H4 (cell line): ENCODE measurements around the gene BOD1L1. TPM values are rescaled to one million over a fixed set of nuclear protein-coding genes. Genes with fewer than 3 reads are reported as not detected.

Experiments
- DNase-seq: peaks from one replicate; pipeline ENCODE4 v3.0.0-alpha.2; 2015; ENCODE audit warnings: low spot score
- total RNA-seq: library from RNA; depleted of rRNA; stranded (reverse); fragments of >200 nt; shearing (Covaris generic); gene quantifications from 2 replicates; pipeline ENCODE4 v1.2.3, GENCODE V29; 2014

BOD1L1 gene
- total RNA-seq, 1 experiment from 2014 or later: 14.3 TPM

GRCh38 chr4:13626492-13627177 is 890 bp downstream of the BOD1L1 start:
- no peak for DNase-seq

GRCh38 chr4:13618212-13618806 is 9.2 kb downstream of the BOD1L1 start:
- no peak for DNase-seq

- DNase-seq: no peak
These were observed 9.7 kb downstream of the BOD1L1 start for GRCh38 chr4:13617801-13618200.

GRCh38 chr4:13616597-13616996 is 10.9 kb downstream of the BOD1L1 start:
- no peak for DNase-seq

GRCh38 chr4:13615161-13615560 is 12.4 kb downstream of the BOD1L1 start:
- no peak for DNase-seq

- DNase-seq: no peak
These were observed 15.0 kb downstream of the BOD1L1 start for GRCh38 chr4:13612569-13612968.

GRCh38 chr4:13611283-13611842 is 16.2 kb downstream of the BOD1L1 start:
- DNase-seq: no peak

- DNase-seq: no peak
These were observed 22.2 kb downstream of the BOD1L1 start for GRCh38 chr4:13605330-13605729.

- DNase-seq: no peak
These were observed 25.7 kb downstream of the BOD1L1 start for GRCh38 chr4:13601848-13602247.

GRCh38 chr4:13601048-13601447 is 26.5 kb downstream of the BOD1L1 start:
- DNase-seq: no peak

GRCh38 chr4:13599159-13599558 is 28.4 kb downstream of the BOD1L1 start:
- DNase-seq: no peak

GRCh38 chr4:13597604-13598003 is 29.9 kb downstream of the BOD1L1 start:
- no peak for DNase-seq

- DNase-seq: no peak
These were observed 30.4 kb downstream of the BOD1L1 start for GRCh38 chr4:13597141-13597540.

GRCh38 chr4:13592220-13592619 is 35.3 kb downstream of the BOD1L1 start:
- DNase-seq: no peak

- no peak for DNase-seq
These were observed 36.8 kb downstream of the BOD1L1 start for GRCh38 chr4:13590766-13591165.

- DNase-seq: no peak
These were observed 38.6 kb downstream of the BOD1L1 start for GRCh38 chr4:13588954-13589353.

- DNase-seq: no peak
These were observed 43.0 kb downstream of the BOD1L1 start for GRCh38 chr4:13584481-13584880.

- no peak for DNase-seq
These were observed 47.5 kb downstream of the BOD1L1 start for GRCh38 chr4:13580036-13580435.

GRCh38 chr4:13577660-13578059 is 49.9 kb downstream of the BOD1L1 start:
- DNase-seq: no peak

GRCh38 chr4:13570916-13571315 is 56.6 kb downstream of the BOD1L1 start:
- DNase-seq: no peak

- no peak for DNase-seq
These were observed 60.4 kb downstream of the BOD1L1 start for GRCh38 chr4:13567125-13567524.

- DNase-seq: no peak
These were observed 64.6 kb downstream of the BOD1L1 start for GRCh38 chr4:13562876-13563275.

- no peak for DNase-seq
These were observed 65.9 kb downstream of the BOD1L1 start for GRCh38 chr4:13561673-13562072.
